K562 (cell line): ENCODE data around the gene GPR32. TPM values are rescaled to one million over a fixed set of nuclear protein-coding genes. Genes with fewer than 3 reads are reported as not detected.

Experiments
- EP300 ChIP-seq: IDR thresholded peaks from 2 replicates; pipeline ENCODE4 v1.6.1; 2012; ENCODE audit warnings: low read length, improper control_type of control experiment
- FOS ChIP-seq: IDR thresholded peaks from 3 replicates; pipeline ENCODE4 v1.6.1; 2011; ENCODE audit not compliant: insufficient read length; ENCODE audit errors: extremely low read depth
- GABPA ChIP-seq: fragments of 200-800 bp; sonication (Bioruptor generic); conservative IDR thresholded peaks from 2 replicates; pipeline ENCODE4 v1.6.1; 2016; ENCODE audit warnings: low read depth, missing genetic modification characterization, missing compliant biosample characterization
- GTF2A2 ChIP-seq: IDR thresholded peaks from 2 replicates; pipeline ENCODE4 v1.6.1; 2016; ENCODE audit warnings: mild to moderate bottlenecking, missing genetic modification characterization, missing compliant biosample characterization
- ID3 ChIP-seq, 2 experiments: fragments of 250-450 bp in 1 of 2; fragments of 450-650 bp in 1 of 2; sonication (Bioruptor Pico) in 1 of 2; IDR thresholded peaks; 2 replicates each; pipeline versions ENCODE4 v1.6.1 to v1.8.0; 2016 to 2021; ENCODE audit warnings: mild to moderate bottlenecking in 2 of 2, moderate library complexity in 2 of 2, missing compliant biosample characterization in 1 of 2, missing genetic modification characterization in 1 of 2
- LARP7 ChIP-seq: fragments of 450-650 bp; IDR thresholded peaks from 2 replicates; pipeline ENCODE4 v1.6.1; 2016
- MAZ ChIP-seq, 2 experiments: fragments of 450-650 bp in 1 of 2; sonication (generic) in 1 of 2; formaldehyde crosslinking; IDR thresholded peaks in 1 of 2; conservative IDR thresholded peaks in 1 of 2; 2 replicates each; pipeline versions ENCODE4 v1.4.0 to v1.5.0; 2020; ENCODE audit warnings: mild to moderate bottlenecking in 1 of 2, missing genetic modification reagents in 1 of 2
- POLR2AphosphoS2 ChIP-seq: IDR thresholded peaks from 2 replicates; pipeline ENCODE4 v1.6.1; 2012; ENCODE audit warnings: low read length, improper control_type of control experiment
- RBM22 ChIP-seq: fragments of 200-400 bp; formaldehyde crosslinking; IDR thresholded peaks from 2 replicates; pipeline ENCODE4 v1.6.1; 2018; ENCODE audit warnings: low read length, low read depth; ENCODE audit not compliant: poor library complexity, severe bottlenecking
- RHOXF2B ChIP-seq: fragments of 250-450 bp; sonication (Bioruptor Pico); conservative IDR thresholded peaks from 2 replicates; pipeline ENCODE4 v1.5.1; 2021
- SPI1 ChIP-seq: IDR thresholded peaks from 2 replicates; pipeline ENCODE4 v1.6.1; 2011; ENCODE audit warnings: low read depth, low read length, control low read depth, borderline replicate concordance
- ZBTB7A ChIP-seq: IDR thresholded peaks from 2 replicates; pipeline ENCODE4 v1.6.1; 2011; ENCODE audit warnings: low read depth, mild to moderate bottlenecking, low read length, moderate library complexity, borderline replicate concordance; ENCODE audit not compliant: control insufficient read depth
- ZNF12 ChIP-seq: sonication (generic); formaldehyde crosslinking; IDR thresholded peaks from 2 replicates; pipeline ENCODE4 v1.4.0; 2020; ENCODE audit warnings: mild to moderate bottlenecking, missing genetic modification reagents
- ZNF175 ChIP-seq: fragments of 200-800 bp; sonication (Bioruptor generic); IDR thresholded peaks from 2 replicates; pipeline ENCODE4 v1.6.1; 2016; ENCODE audit warnings: low read depth, mild to moderate bottlenecking, missing genetic modification characterization, missing compliant biosample characterization
- ZNF274 ChIP-seq: IDR thresholded peaks from 2 replicates; pipeline ENCODE4 v1.6.1; 2011; ENCODE audit warnings: low read depth, mild to moderate bottlenecking, low read length, moderate library complexity, borderline replicate concordance
- ZNF41 ChIP-seq: fragments of 250-450 bp; sonication (Bioruptor Pico); conservative IDR thresholded peaks from 2 replicates; pipeline ENCODE4 v1.4.0; 2020; ENCODE audit warnings: mild to moderate bottlenecking
- polyA plus RNA-seq, 8 experiments: library from polyadenylated mRNA; depleted of rRNA in 4 of 8; stranded (reverse) in 5 of 8; unstranded in 3 of 8; fragments of >200 nt; fragmentation: Nextera tagmentation in 2 of 8; fragmentation: Illumina TruSeq in 1 of 8; extraction: Ambion mirVana in 2 of 8; extraction: Trizol in 1 of 8; gene quantifications; 2 replicates each; pipeline versions ENCODE4 v1.2.1 to v1.2.3, GENCODE V29; 2011 to 2014; ENCODE audit warnings: inconsistent platforms in 1 of 8, missing spikeins in 1 of 8
- total RNA-seq, 7 experiments: library from RNA; depleted of rRNA in 6 of 7; stranded (reverse); fragments of >200 nt in 6 of 7; fragmentation: Illumina TruSeq in 2 of 7; extraction: Trizol in 2 of 7; gene quantifications; 2 replicates each; pipeline versions ENCODE4 v1.2.1 to v1.2.3, GENCODE V29; 2011 to 2021; ENCODE audit warnings: low replicate concordance in 1 of 7
- TF ChIP-seq, protein P1 (sequence below): sonication (generic); formaldehyde crosslinking; IDR thresholded peaks from 2 replicates; pipeline ENCODE4 v1.8.0; 2023; ENCODE audit warnings: missing genetic modification reagents, mild to moderate bottlenecking, borderline replicate concordance
- TF ChIP-seq, protein P2 (sequence below): sonication (generic); formaldehyde crosslinking; IDR thresholded peaks from 2 replicates; pipeline ENCODE4 v1.8.1; 2022; ENCODE audit warnings: missing genetic modification reagents

The GPR32 gene
- total and polyA plus RNA-seq, 9 of the 15 experiments (the other 6 are each of a cell fraction or from before 2014, with no cell fraction given): not detected

DNA sequence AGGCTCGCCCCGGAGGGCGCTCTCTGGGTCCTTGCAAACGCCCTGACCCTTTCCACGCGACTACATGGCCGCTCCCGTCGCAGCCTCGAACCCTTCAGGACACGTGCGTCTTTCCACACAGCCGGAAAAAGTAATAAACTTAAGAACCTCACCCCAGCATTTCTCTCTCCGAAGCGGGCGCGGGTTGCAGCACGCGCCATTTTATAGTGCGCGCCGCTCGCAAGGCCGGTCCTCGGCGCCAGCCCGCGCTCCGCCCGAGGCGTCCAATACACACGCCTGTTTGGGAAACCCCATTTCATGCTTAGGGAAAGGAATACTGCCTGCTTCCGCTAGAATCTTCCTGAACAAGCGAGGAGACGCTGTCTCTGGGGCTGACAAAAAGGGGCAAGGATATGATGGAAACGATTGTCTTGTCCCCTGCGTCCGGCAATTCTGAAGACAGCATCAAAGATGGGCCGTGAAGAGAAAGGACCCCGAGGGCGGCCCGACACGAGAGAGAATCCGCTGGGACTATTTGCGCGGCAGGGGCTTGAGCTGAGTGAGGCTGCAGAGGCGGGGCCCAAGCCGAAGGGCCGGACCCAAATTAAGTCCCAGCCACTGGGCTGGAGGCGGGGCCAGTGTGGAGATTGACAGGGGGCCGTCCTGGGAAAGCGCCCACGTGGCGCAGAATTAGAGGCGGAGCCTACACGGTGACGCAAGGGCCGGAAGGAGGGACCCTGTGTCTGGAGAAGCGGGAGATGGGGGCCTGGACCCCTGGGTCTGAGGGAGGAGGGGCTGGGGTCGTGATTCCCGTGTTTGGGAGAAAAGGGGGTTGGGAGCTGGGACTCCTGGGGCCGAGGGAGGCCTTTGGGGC, 34.4 kb downstream of the GPR32 start (continued):
- TF ChIP-seq, protein P1, sequence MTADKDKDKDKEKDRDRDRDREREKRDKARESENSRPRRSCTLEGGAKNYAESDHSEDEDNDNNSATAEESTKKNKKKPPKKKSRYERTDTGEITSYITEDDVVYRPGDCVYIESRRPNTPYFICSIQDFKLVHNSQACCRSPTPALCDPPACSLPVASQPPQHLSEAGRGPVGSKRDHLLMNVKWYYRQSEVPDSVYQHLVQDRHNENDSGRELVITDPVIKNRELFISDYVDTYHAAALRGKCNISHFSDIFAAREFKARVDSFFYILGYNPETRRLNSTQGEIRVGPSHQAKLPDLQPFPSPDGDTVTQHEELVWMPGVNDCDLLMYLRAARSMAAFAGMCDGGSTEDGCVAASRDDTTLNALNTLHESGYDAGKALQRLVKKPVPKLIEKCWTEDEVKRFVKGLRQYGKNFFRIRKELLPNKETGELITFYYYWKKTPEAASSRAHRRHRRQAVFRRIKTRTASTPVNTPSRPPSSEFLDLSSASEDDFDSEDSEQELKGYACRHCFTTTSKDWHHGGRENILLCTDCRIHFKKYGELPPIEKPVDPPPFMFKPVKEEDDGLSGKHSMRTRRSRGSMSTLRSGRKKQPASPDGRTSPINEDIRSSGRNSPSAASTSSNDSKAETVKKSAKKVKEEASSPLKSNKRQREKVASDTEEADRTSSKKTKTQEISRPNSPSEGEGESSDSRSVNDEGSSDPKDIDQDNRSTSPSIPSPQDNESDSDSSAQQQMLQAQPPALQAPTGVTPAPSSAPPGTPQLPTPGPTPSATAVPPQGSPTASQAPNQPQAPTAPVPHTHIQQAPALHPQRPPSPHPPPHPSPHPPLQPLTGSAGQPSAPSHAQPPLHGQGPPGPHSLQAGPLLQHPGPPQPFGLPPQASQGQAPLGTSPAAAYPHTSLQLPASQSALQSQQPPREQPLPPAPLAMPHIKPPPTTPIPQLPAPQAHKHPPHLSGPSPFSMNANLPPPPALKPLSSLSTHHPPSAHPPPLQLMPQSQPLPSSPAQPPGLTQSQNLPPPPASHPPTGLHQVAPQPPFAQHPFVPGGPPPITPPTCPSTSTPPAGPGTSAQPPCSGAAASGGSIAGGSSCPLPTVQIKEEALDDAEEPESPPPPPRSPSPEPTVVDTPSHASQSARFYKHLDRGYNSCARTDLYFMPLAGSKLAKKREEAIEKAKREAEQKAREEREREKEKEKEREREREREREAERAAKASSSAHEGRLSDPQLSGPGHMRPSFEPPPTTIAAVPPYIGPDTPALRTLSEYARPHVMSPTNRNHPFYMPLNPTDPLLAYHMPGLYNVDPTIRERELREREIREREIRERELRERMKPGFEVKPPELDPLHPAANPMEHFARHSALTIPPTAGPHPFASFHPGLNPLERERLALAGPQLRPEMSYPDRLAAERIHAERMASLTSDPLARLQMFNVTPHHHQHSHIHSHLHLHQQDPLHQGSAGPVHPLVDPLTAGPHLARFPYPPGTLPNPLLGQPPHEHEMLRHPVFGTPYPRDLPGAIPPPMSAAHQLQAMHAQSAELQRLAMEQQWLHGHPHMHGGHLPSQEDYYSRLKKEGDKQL: no peak
- TF ChIP-seq ZNF41 (CRISPR knock-in tag): no peak
- TF ChIP-seq SPI1: no peak
- TF ChIP-seq ID3 (CRISPR knock-in tag; IDR thresholded peaks at IDR 0.05): no peak
- TF ChIP-seq ID3 (tag; IDR thresholded peaks at IDR 0.05): no peak; the same call in none of the 2 replicates
- TF ChIP-seq GTF2A2 (tag): peak; percentile 97
- no peak; the same call in 1 of the 2 replicates for TF ChIP-seq POLR2AphosphoS2
- no peak for TF ChIP-seq RHOXF2B (CRISPR knock-in tag)
- peak; percentile 21; the same call in 1 of the 2 replicates for TF ChIP-seq EP300
- peak; percentile 52; the same call in 1 of the 2 replicates for TF ChIP-seq ZNF12
- TF ChIP-seq, protein P2, sequence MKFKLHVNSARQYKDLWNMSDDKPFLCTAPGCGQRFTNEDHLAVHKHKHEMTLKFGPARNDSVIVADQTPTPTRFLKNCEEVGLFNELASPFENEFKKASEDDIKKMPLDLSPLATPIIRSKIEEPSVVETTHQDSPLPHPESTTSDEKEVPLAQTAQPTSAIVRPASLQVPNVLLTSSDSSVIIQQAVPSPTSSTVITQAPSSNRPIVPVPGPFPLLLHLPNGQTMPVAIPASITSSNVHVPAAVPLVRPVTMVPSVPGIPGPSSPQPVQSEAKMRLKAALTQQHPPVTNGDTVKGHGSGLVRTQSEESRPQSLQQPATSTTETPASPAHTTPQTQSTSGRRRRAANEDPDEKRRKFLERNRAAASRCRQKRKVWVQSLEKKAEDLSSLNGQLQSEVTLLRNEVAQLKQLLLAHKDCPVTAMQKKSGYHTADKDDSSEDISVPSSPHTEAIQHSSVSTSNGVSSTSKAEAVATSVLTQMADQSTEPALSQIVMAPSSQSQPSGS (CRISPR knock-in tag): no peak
- peak; percentile 96 for TF ChIP-seq RBM22
- TF ChIP-seq ZNF274: no peak
- TF ChIP-seq MAZ (CRISPR knock-in tag; conservative IDR thresholded peaks at IDR 0.05 in 1 of 2, IDR thresholded peaks at IDR 0.05 in 1 of 2): peak in 1 of 2 experiments; percentile 94
- no peak for TF ChIP-seq FOS
- TF ChIP-seq GABPA (tag): peak; percentile 68
- peak; percentile 77; the same call in 1 of the 2 replicates for TF ChIP-seq ZNF175
- TF ChIP-seq LARP7: no peak
- TF ChIP-seq ZBTB7A: peak; percentile 90
